Camera-type eye (tissue), 1 donor: ENCODE data around the gene BTNL2. TPM values are rescaled to one million over a fixed set of nuclear protein-coding genes. Genes with fewer than 3 reads are reported as not detected.

ENCODE experiments used
- total RNA-seq: library from RNA; depleted of rRNA; stranded (reverse); fragments of >200 nt; gene quantifications from one replicate; pipeline ENCODE4 v1.2.3, GENCODE V29; 2014

BTNL2 gene, protein sequence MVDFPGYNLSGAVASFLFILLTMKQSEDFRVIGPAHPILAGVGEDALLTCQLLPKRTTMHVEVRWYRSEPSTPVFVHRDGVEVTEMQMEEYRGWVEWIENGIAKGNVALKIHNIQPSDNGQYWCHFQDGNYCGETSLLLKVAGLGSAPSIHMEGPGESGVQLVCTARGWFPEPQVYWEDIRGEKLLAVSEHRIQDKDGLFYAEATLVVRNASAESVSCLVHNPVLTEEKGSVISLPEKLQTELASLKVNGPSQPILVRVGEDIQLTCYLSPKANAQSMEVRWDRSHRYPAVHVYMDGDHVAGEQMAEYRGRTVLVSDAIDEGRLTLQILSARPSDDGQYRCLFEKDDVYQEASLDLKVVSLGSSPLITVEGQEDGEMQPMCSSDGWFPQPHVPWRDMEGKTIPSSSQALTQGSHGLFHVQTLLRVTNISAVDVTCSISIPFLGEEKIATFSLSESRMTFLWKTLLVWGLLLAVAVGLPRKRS
- total RNA-seq = not detected

DNA sequence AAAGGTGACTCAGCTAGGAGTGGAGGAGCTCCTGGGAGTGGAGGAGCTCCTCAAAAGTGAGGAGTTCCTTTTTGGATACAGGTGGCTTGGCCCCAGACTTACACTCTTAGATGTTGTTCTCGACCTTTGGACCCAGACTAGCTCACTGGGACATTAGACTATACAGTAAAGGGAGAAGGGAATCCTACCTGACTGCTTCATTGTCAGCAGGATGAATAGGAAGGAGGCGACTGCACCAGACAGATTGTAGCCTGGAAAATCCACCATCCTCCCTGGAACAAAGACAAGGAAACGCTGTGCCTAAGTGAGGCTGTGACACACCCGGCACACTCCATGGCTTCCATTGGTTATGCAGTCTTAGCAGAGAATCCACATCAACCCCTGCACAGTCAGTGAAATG lies at the start of gene BTNL2:
Gene BTNL2 (minus strand): TSS at position 325 of the 400 bp plus-strand sequence. CDS start 58 bp downstream, at position 267.

DNA sequence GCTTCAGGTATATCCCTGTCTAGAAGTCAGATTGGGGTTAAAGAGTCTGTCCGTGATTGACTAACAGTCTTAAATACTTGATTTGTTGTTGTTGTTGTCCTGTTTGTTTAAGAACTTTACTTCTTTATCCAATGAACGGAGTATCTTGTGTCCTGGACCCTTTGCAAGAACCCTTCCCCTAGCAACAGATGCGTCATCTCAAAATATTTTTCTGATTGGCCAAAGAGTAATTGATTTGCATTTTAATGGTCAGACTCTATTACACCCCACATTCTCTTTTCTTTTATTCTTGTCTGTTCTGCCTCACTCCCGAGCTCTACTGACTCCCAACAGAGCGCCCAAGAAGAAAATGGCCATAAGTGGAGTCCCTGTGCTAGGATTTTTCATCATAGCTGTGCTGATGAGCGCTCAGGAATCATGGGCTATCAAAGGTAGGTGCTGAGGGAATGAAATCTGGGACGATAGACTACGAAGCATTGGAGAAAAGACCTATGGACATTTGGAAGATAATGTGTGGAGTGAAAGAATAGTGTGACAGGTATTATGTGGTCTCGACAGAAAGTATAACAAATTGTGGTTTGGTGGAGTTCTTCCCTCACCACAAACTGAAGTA lies 32.7 kb upstream of the BTNL2 start, which contains the start of gene HLA-DRA:
Gene HLA-DRA (plus strand): TSS at position 286 of the 613 bp plus-strand sequence. CDS start 64 bp downstream, at position 350.

DNA sequence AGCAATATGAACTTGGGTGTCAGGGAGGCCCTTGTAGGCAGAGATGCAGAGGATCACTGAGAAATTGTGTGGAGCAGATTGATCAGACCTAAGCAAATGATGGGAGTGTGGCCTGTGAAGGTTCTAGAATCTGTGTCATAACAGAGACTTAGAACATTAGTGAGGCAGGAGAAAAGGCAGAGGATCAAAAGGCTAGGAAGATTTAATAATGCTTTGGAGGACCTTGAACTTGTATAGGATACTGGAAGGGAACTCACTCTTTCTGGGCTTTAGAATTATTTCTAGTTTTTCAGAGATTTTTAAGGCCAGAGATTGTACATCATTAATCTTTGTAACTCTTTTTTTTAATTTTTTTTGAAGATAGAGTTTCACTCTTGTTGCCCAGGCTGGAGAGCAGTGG lies 35.2 kb downstream of the BTNL2 start, which contains the start of gene TSBP1:
Gene TSBP1 (minus strand): TSS at position 101 of the 400 bp plus-strand sequence. CDS start 197 bp downstream, outside the sequence.

Other genes starting within 250 kb of the BTNL2 start
- gene EGFL8, start 242.6 kb downstream of the BTNL2 start, total RNA-seq = 21.4 TPM
- 20.1 TPM for gene AGPAT1, start 231.1 kb downstream of the BTNL2 start, total RNA-seq
- 73.4 TPM for gene RNF5, start 228.8 kb downstream of the BTNL2 start, total RNA-seq
- 2.6 TPM for gene AGER, start 222.9 kb downstream of the BTNL2 start, total RNA-seq
- 84.5 TPM for gene PBX2, start 217.0 kb downstream of the BTNL2 start, total RNA-seq
- gene GPSM3, start 214.5 kb downstream of the BTNL2 start, total RNA-seq = 1.8 TPM
- gene NOTCH4, start 183.1 kb downstream of the BTNL2 start, total RNA-seq = 13.6 TPM
- gene TSBP1, start 35.3 kb downstream of the BTNL2 start, total RNA-seq = not detected
- 40.0 TPM for gene HLA-DRA, start 32.7 kb upstream of the BTNL2 start, total RNA-seq
- not detected for gene HLA-DRB5, start 123.1 kb upstream of the BTNL2 start, total RNA-seq
- 6.3 TPM for gene HLA-DRB1, start 182.7 kb upstream of the BTNL2 start, total RNA-seq
- 0.38 TPM for gene HLA-DQA1, start 230.2 kb upstream of the BTNL2 start, total RNA-seq